ENCODE results near the gene SLC13A3. TPM values are rescaled to one million over a fixed set of nuclear protein-coding genes. Genes with fewer than 3 reads are reported as not detected.

Gene SLC13A3
- total RNA-seq, 1 donor from 2014 or later, result 0.92 TPM

DNA sequence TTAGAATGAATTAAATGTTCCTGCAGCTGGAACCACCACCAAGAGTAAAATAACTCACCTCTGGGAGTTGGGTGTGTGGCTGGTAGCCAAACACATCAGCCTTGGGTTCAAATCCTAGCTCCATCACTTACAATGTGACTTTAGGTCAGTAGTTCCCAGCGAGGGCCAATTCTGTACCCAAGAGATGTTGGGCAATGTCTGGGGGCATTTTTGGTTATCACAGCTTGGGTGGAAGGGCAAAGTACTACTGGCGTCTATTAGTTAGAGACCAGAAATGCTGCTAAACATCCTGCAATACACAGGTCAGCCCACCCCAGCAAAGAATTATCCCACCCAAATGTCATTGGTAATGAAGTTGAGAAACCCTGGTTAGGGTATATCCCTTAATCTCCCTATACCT, 48.8 kb downstream of the SLC13A3 start:
- no peak for ATAC-seq

DNA sequence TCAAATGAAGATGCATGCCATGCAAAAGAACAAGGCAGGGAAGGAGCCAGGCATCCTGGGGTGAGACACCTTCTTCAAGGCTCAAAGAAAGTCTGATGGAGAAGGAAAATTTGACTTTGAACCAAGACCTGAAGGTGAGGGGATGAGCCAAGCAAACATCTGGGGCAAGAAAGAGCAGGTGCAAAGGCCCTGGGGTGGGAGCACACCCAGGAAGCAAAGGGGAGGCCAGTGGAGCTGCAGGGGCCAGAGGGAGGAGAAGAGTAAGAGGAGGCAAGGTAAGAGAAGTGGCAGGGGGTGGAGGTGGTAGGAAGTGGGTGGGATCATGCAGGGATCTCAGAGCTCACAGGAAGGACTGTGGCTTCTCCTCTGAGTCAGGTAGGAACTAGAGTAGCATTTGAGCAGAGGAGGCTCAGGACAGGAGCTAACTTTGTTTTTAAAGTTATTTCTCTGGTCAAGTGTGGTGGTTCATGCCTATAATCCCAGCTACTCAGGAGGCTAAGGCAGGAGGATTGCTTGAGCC, 49.6 kb downstream of the SLC13A3 start:
- no peak for ATAC-seq

DNA sequence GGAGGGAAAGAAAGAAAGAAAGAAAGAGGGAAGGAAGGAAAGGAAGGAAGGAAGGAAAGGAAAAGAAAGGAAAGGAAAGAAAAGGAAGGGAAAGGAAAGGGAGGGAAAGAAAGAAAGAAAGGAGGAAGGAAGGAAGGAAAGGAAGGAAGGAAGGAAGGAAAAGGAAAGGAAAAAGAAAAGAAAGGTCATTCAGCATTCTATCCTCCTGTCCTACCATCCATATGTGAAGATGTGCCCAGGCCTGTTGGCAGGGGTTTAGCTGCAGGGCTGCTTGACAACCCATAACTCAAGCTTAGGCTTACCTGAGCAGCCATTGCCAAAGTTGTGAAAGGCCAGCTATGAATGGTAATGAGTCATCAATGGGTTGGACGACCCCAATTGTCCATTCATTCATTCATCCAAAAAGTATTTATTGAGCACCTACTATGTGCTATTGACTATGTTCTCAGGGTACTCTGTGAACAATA, 50.9 kb downstream of the SLC13A3 start:
- no peak for ATAC-seq

DNA sequence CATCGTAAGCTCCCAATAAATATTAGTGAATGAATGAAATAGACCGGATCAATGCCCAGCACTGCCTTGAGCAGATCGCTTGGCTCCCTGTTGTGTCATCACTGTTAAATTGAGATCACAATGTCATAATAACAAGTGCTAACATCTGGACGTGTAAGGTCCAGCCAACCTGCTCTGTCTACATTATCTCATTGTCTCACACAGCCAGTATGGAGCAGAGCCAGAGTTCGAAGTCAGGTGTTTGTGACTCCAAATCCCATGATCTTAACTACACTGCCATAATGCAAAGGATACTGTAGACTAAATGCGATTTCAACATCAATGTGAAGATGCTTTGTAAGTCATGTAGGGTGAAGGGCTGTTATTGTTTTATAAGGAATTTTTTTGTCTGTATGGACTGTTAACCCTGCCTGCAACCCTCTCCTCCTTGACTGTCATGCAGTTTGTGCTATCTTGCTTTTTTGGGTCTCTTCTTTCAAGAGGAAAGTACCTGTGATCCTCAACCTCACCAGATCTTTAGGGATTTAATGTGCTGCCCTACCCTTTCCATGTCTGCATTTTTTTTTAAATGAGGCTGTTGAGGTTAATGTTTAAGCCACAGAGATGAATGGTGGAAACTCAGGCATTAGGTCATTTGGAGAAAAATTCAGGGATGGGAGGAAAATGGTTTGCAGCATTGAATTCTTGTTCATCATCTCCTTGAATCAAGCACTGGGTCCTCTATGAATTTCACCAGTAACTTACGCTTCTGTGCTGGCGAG, 51.9 kb downstream of the SLC13A3 start:
- no peak for ATAC-seq

DNA sequence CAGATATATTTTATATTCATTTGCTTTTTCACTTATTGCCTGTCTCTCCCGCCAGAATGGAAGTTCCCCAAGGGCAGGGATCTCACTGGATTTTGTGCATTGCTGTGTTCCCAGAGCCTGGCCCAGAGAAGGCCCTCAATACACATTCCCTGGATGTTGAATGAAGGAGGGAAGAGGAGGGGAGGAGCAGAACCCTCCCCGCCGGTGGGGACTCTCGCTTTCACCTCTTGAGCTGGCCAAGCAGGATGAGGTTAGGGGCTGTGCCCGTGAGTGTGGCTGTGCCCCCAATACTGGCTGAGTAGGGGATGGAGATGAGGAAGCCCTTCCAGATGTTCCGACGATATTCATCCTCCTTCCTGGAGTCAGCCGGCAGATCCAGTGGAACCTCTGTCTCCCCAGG, 55.3 kb downstream of the SLC13A3 start:
- ATAC-seq, result no peak

DNA sequence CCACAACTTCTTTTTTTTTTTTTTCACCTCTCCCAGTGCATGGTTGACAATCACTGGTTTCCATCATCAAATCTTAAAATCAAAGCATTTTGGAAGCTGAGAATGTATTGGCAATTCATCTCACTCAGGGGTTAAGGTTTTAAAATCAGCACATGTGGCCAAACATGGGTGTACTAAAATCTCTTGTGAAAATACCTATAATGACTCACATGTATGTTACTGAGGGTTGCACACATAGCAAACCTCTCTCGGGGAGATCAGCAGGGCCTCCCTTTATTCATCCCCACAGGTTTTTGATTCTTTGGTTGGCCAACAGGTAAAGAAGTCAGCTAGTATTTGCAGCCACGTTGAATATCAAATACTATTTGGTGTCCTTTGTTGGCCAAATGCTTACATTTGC, 56.5 kb downstream of the SLC13A3 start:
- ATAC-seq, result no peak

DNA sequence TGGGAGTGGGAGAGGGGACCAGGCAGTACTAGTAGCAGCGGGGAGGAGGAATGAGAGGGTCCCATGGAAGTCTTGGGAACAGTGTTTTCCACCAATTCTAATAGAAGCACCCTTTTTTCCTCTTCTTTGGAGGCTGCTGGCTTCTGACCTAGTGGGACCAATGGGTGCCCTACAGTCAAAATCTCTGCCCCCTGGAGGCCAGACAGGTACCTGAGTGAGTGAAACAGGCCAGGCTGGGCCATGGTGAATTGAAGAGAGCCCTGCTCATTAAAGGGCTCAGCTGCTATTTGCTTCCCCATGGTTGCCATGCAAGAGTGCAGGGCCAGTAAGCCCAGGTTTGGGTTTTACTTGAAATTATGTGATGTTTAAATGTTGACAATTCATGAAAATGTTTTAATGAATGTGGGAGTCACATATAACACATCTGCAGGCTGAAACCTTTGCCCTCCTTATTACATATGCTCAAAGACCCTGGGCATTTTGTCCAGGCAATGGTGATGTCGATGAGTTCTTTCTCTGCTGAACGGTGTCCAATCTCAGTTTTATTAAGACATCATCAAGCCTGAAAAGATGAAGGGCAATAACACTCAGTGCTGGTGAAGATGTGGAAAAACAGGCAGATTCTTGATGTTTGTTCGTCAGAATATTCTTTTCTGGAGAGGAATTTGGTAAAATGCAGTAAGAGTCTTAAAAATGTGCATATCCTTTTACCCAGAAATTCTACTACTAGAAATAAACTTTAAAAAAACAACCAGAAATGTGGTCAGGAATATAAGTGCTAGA, 58.5 kb downstream of the SLC13A3 start:
- ATAC-seq, result no peak

DNA sequence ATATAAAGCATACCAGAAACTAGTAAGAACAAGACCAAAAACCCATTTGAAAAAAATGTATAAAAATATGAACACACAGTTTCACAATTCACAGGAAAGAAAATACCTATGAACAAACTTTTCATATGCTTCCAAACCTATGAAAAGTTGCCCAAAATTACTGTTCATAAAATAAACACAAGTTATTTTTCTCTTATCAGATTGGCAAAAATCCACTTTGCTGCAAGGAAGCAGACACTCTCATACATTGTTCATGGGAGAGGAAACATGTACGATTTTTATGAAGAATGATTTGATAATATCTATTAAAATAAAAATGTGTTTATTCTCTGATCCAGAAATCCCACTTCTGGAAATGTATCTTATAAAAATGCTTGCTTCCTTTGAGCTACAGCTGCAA, 60.8 kb downstream of the SLC13A3 start:
- ATAC-seq, result no peak

DNA sequence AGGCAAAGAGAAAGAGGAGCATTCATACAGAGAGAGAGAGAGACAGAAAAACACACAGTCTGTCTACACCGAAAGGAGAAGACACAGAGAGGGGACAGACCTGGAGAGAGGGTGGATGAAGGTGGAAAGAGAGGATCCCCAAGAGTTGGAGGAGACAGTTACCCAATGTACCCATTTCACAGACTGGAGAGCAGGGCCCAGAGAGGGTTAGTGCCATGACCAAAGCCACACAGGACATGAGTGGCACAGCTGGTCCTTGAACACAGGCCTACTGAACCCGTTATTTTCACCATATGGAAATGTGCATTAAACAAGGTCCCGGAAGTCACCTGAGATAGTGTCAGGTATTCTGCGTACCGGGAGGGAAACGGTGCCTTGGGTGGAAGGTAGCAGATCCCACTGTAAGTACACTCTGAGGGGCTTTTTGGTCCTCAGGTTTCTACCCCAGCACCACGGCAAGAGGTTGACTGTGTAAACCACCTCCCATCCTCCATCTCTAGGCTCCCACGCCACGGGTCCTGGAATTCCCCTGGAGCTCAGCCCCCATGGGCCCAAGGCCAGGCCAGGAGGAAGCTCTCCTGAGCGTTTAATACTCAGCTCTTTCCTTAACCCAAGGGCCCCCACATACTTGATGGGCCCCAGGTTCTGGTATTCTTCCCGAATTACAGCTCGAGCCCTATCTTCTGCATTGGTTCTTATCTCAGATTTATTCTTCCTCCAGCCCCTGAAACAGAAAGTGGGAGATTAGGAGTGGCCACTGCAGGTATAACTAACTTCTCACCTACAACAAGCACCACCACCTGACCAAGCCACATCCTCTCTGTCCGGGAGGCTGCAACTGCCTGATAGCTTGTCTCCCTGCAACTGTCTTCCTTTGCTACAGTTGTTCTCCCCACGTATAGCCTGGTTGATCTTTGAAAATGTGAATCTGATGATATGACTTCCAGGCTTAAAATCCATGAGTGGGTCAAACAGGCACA, 62.4 kb downstream of the SLC13A3 start:
- no peak for ATAC-seq

DNA sequence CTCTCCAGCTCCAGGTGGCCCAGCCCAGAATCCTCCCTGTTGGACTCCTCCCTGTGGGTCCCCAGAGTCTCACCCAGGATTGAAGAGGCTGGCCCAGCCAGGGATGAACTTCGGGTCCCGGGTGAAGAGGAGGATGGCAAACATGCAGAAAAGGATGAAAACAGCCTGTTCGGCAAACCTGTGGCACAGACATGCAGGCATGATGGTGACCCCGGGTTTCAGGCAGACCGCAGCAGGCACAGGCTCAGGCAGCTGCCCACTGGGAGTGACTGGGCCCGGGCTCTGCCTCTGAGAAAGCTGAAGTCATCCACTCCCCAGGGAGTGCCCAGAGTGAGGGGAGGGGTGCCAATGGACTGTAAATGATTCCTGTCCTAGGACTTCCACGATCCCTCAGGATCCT, 63.3 kb downstream of the SLC13A3 start:
- ATAC-seq, result no peak

DNA sequence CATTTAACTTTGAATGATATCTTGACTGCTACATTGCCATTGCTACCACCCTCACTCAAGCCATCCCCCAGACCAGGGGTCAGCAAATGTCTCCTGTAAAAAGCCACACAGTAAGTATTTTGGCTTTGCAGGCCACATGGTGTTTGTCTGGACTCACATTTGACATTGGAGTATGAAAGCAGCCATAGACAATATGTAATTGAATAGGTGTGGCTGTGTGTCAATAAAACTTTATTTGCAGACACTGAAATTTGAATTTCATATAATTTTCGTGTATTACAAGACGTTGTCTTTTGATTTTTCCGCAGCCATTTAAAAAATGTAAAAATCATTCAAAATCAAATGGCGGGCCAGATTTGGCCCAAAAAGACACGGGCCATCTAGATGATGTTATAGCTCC, 64.5 kb downstream of the SLC13A3 start:
- no peak for ATAC-seq

DNA sequence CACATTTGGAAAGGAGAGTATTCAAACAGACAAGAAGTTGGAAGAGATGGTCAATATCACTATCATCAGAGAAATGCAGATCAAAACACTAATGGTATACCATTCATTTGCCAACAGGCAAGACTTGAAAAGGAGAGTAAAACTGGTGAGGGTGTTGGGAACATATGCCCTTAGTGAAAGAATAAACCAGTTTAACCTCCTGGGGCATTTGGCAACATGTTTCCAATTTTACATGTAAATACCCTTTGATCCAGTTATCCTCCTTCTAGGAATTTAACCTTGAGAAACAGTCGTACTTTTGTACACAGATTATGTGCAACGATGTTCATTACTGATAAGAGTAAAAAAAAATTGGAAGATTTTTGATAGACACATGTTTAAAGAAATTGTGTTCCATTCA, 66.8 kb downstream of the SLC13A3 start:
- ATAC-seq, result no peak

DNA sequence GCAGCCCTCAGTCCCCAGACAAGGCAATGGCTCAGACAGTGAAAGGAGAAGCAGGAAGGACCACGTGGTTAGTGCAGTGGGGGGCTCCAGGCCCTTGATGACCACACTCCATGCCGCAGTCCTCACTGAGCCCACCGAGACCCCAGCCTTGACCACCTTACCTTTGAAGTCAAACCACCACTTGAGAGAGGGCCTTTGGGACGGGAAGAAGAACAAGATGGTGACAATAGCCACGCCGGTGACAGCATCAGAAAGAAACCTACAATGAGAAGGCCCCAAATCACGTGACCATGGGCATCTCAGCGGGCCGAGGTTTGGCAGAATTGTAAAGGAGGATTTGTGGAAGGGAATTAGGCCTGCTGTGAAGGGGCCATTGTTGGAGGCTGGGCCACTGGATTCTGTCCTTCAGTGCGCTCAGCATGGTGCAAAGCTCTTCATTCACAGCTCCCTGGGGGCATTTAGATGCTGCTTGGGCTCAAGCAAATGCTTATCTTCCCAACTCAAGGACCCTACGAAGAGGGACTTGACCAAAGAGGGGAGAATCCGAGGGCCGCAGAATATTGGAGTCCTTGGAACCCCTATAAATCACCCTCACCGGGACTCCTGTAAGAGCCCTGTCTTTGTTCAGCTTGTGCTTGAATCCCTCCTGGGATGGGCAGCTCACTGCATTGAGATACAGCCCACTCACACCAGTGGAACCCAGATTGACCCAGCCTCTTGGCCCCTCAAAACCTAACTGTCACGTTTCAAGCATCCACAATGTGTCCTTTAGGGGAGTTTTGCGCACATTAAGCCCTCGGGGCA, 67.6 kb downstream of the SLC13A3 start:
- no peak for ATAC-seq

DNA sequence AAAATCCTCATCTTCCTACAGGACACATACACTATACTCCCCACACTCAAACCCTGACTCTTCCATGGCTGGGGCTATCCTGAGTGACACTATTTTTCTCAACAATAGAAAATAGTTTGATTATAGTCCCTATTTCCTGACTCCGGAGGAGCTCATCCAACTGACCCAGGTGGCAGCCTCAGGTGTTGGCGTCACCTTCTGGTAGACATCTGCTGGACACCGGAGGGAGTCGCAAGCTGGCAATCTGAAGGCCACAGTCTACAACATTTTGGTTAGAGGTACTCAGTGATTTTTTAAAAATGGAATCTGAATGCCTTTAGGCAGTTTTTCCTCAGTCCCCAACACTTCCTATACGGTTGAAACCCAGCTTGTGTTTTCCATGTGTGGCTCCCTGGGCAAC, 68.6 kb downstream of the SLC13A3 start:
- no peak for ATAC-seq

DNA sequence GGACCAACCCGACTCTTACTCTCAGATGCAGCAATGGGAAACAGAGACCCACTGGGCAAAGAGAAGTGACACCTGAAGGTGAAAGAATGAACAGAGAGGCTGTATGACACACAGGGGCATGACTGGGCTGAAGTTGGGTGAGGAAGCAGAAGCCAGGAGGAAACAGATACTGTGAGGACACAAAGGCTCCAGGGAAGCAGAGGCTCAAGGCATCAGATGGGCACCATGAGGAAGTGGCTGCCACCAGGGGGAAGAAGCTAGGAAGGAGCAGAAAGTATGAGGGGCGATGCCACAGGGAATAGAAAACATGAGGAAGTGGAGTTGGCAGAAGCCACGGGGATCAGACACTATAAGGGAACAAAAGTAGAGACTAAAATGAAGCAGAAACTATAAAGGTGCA, 69.9 kb downstream of the SLC13A3 start:
- no peak for ATAC-seq

DNA sequence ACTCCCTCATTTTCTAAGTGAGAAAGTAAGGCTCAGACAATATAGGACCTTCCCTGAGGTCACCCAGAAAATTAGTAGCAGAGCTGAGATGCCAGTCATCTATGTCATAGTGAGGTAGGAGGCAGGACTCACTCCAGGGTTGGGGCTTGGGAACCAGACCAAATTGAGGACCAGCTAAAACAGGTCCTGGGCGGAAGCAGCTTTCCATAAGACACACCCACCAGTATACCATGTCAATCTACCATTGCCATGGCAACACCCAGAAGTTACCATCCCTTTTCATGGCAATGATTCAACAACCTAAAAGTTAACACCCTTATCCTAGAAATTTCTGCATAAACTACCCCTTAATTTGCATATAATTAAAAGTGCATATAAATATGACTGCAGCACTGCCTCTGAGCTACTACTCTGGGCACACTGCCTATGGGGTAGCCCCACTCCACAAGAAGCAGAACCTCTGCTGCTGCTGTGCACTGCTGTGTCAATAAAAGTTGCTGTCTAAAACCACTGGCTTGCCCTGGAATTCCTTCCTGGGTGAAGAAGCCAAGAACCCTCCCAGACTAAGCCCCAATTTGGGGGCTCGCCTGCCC, 70.5 kb downstream of the SLC13A3 start:
- peak; percentile 50 for ATAC-seq

DNA sequence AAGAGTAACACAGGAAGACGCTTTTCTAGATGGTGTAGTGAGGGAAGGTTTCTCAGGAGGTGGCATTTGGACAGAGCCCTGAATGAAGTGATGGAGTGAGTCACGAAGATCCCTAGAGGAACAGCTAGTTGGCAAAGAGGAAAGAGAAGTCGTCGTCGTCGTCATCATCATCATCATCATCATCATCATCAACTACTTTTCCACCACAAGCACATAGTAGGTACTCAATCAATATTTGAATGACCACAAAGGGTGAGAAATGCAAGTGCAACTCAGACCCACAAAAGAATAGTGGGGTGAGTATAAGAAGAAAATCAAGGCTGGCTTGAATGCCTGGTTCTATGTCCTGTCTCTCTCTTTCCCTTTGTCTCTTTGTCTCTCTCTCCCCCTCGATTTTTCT, 72.5 kb downstream of the SLC13A3 start:
- ATAC-seq, result no peak

DNA sequence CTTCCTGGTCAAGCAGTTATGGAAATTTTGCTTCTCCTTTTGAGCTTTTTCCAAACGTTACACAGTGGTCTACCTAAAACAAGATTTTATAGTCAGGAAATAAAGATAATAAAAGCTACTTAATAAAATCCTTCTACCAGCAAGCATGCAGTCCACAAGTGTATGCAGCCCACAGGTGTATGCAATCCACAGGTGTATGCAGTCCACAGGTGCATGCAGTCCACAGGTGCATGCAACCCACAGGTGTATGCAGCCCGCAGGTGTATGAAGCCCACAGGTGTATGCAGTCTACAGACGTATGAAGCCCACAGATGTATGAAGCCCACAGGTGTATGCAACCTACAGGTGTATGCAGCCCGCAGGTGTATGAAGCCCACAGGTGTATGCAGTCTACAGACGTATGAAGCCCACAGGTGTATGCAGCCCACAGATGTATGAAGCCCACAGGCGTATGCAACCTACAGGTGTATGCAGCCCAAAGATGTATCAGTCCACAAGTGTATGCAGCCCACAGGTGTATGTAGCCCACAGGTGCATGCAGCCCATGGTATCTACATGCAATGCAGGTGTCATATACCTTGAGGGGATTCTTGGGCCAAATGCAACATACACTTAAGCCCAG, 74.4 kb downstream of the SLC13A3 start:
- no peak for ATAC-seq

DNA sequence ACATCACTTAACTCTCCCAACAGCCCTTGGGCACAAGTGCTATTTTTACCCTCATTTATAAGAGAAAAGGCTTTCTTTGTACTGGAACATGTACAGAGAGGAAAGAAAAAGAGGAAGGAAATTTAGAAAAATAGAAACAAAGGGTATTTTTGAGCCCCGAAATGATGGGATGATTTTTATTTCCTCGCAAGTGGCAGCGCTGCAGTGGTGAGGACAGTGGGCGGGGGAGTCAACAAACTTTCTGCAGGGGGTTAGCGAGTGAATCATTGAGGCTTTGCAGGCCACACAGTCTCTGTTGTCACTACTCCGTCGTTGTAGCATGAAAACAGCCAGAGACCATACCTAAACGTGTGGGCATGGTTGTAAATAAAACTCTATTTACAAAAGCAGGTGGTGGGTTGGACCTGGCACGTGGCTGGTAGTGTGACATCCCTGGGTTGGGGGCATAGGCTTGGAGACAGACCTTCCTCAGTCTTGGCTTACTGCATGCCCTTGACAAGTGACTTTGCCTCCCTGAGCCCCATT, 75.3 kb downstream of the SLC13A3 start:
- no peak for ATAC-seq

DNA sequence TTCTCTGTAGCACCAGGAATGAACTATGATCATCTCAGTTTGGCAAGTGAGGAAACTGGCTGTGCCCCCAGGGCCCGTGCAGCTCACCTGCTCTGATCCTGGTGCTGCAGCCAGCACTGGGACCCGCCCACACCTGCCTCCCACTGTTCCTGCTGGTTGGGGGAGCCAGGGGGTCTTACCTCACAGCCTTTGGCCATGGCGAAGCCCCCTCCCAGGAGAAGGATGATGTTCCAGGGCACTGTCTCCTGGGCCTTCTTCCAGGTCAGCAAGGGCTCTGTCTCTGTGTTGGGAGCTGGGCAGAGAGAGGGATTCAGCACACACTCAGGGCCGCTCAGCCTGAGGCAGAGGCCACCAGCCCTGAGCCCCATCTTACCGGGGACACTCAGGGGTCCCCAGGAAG, 75.9 kb downstream of the SLC13A3 start:
- no peak for ATAC-seq

All from esophagus mucosa (tissue), 1 donor.